Measurements from ENCODE around the gene CHAF1B. TPM values are rescaled to one million over a fixed set of nuclear protein-coding genes. Genes with fewer than 3 reads are reported as not detected.
A peak's percentile ranks its signal among the peaks of the same experiment; 100 is the strongest.

CHAF1B gene
- total and polyA plus RNA-seq, 9 of the 15 experiments (the other 6 are each of a cell fraction or from before 2014, with no cell fraction given): 7.5 to 36.8 (median 21.0) TPM

- TF ChIP-seq TSHZ1 (CRISPR knock-in tag; IDR thresholded peaks at IDR 0.05) (no peak), KLF6 (CRISPR knock-in tag; IDR thresholded peaks at IDR 0.05; ENCODE audit: borderline replicate concordance) (no peak), ZNF277 (CRISPR knock-in tag; IDR thresholded peaks at IDR 0.05; ENCODE audit: borderline replicate concordance) (no peak), ATF6 (CRISPR knock-in tag; IDR thresholded peaks at IDR 0.05) (no peak), ZNF134 (CRISPR knock-in tag; conservative IDR thresholded peaks at IDR 0.05) (no peak; the same call in 1 of the 2 replicates), ETV1 (tag; conservative IDR thresholded peaks at IDR 0.05; ENCODE audit: low read depth) (peak; percentile 99), RREB1 (CRISPR knock-in tag; IDR thresholded peaks at IDR 0.05) (no peak), NKRF (IDR thresholded peaks at IDR 0.05; ENCODE audit: borderline replicate concordance) (no peak), GTF2A2 (tag; IDR thresholded peaks at IDR 0.05) (no peak), RBM14 (IDR thresholded peaks at IDR 0.05; ENCODE audit: borderline replicate concordance, insufficient read depth, low read depth, low read length) (no peak), ZNF644 (tag; IDR thresholded peaks at IDR 0.05; ENCODE audit: low read depth) (peak; percentile 71; the same call in 1 of the 2 replicates)
Observed at GRCh38 chr21:36429947-36430546, 44.9 kb downstream of the CHAF1B start (continued).
